Measurements from ENCODE around the gene SGMS1.

The SGMS1 gene

DNA sequence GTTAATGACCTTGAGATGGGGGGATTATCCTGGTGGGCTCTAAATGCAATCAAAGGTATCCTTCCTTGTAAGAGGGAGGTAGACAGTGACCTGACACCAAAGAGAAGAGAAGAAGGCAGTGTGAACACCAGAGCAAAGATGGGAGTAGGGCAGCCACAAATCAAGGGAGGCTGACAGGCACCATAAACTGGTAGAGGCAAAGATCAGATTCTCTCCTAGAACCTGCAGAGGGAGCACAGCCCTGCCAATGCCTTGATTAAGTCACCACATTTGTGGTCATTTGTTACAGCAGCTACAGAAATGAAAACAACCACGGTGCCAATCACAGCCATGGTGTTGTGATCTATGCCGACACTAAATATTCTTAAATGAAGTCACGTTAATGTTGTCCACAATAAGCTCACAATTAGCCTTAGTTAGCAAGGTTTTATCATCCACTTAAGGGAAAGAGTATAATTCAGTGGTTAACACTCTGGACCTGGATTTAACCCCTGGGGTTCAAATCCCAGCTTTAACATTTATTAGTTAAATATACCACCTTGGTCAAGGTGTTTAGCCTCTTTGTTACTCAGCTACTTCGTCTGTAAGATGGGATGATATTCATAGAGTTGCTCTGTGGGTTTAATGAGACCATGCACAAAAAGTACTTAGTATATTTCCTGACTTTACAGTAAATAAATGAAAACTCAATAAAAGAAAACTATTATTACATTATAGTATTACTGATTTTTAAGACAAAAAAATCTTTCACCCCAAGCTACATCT lies 70.8 kb downstream of the SGMS1 start:
- peaks cover 1 to 2% of the 10 kb centered on the region in 2 donors for H3K4me1 ChIP-seq (ENCODE audit: control insufficient read depth in 2 of 2, insufficient read depth in 1 of 2, low read depth in 1 of 2, low read length in 2 of 2)
- H3K23ac ChIP-seq (ENCODE audit: low read depth, low read length, poor library complexity): no peak overlapping the region
- no peaks in the 10 kb centered on the region for H3K79me1 ChIP-seq (ENCODE audit: low read depth, low read length)
- H3K4me3 ChIP-seq (ENCODE audit: low read length in 2 of 2): no peak overlapping the region
- H4K8ac ChIP-seq (ENCODE audit: low read depth, low read length): no peak overlapping the region
- no peak overlapping the region for H2BK15ac ChIP-seq (ENCODE audit: low read length)
- H3K9ac ChIP-seq (ENCODE audit: low read depth, low read length, poor library complexity): no peak overlapping the region
- no peak overlapping the region for H2BK12ac ChIP-seq (ENCODE audit: low read length)
- H3K27me3 ChIP-seq (ENCODE audit: control insufficient read depth in 3 of 3, insufficient read depth in 3 of 3, low read depth in 1 of 3, low read length in 3 of 3): no peaks in the 10 kb centered on the region
- no peak overlapping the region for H3K18ac ChIP-seq (ENCODE audit: low read length)
- no peak overlapping the region for H3K4me2 ChIP-seq (ENCODE audit: insufficient read depth, low read length, poor library complexity, severe bottlenecking)
- H4K91ac ChIP-seq (ENCODE audit: low read depth, low read length, poor library complexity): no peak overlapping the region
- H3K14ac ChIP-seq (ENCODE audit: low read length): no peak overlapping the region
- no peaks in the 10 kb centered on the region for H3K36me3 ChIP-seq (replicated peaks in 1 of 2; ENCODE audit: control insufficient read depth in 2 of 2, insufficient read depth in 2 of 2, low read length in 2 of 2)
- DNase-seq (ENCODE audit: low spot score): no peak
- no CpG with 5 or more reads among the region's 4 CpGs for WGBS, 2 donors (ENCODE audit: extremely low coverage in 2 of 2, insufficient read length in 2 of 2, insufficient replicate concordance in 1 of 2)
- H2AFZ ChIP-seq (ENCODE audit: low read length): no peak overlapping the region
- H2BK120ac ChIP-seq (ENCODE audit: low read depth, low read length): no peak overlapping the region
- no peak overlapping the region for H2BK5ac ChIP-seq (ENCODE audit: low read length)
- no peak overlapping the region for H3K4ac ChIP-seq (ENCODE audit: low read length)
- no peak overlapping the region for H3K27ac ChIP-seq (replicated peaks; ENCODE audit: low read length)
- no peak overlapping the region for H2AK5ac ChIP-seq (ENCODE audit: low read depth, low read length)
- H3K9me3 ChIP-seq (replicated peaks in 1 of 2; ENCODE audit: control insufficient read depth in 2 of 2, insufficient read depth in 1 of 2, low read depth in 1 of 2, low read length in 2 of 2): peaks cover 0 to under 1% of the 10 kb centered on the region in 2 donors

DNA sequence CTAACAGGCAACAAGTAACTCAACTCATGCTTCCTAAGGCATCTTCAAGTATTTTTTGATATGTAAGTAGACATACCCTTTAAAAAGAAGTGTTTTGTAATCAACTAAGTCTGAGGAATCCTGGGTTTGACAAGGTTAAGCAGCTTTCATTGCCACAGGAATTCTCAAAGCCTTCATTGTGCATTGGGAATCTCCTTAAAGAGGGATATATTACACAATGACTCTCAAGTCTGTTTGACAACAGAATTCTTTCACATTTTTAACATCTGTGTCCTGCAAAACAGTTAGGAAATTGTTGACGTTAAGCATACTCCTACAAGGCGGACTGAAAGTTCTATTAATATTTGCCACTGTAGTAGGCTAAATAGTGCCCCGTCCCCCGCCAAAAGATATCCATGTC lies 71.4 kb downstream of the SGMS1 start:
- Histone ChIP-seq H3K4me2 (ENCODE audit: insufficient read depth, low read length, poor library complexity, severe bottlenecking) (no peak overlapping the region), H3K4me3 (ENCODE audit: low read length in 2 of 2) (no peak overlapping the region), H3K14ac (ENCODE audit: low read length) (no peak overlapping the region), H3K9me3 (replicated peaks in 1 of 2; ENCODE audit: control insufficient read depth in 2 of 2, insufficient read depth in 1 of 2, low read depth in 1 of 2, low read length in 2 of 2) (peaks cover 0 to 2% of the 10 kb centered on the region in 2 donors), H2AK5ac (ENCODE audit: low read depth, low read length) (no peak overlapping the region), H3K79me1 (ENCODE audit: low read depth, low read length) (no peaks in the 10 kb centered on the region), H3K4me1 (ENCODE audit: control insufficient read depth in 2 of 2, insufficient read depth in 1 of 2, low read depth in 1 of 2, low read length in 2 of 2) (peaks cover 1 to 2% of the 10 kb centered on the region in 2 donors), H2BK12ac (ENCODE audit: low read length) (no peak overlapping the region), H3K23ac (ENCODE audit: low read depth, low read length, poor library complexity) (no peak overlapping the region), H3K27ac (replicated peaks; ENCODE audit: low read length) (no peak overlapping the region), H4K8ac (ENCODE audit: low read depth, low read length) (no peak overlapping the region), H3K27me3 (ENCODE audit: control insufficient read depth in 3 of 3, insufficient read depth in 3 of 3, low read depth in 1 of 3, low read length in 3 of 3) (no peaks in the 10 kb centered on the region), H2BK120ac (ENCODE audit: low read depth, low read length) (no peak overlapping the region), H3K36me3 (replicated peaks in 1 of 2; ENCODE audit: control insufficient read depth in 2 of 2, insufficient read depth in 2 of 2, low read length in 2 of 2) (no peaks in the 10 kb centered on the region), H2BK5ac (ENCODE audit: low read length) (no peak overlapping the region), H3K18ac (ENCODE audit: low read length) (no peak overlapping the region), H3K9ac (ENCODE audit: low read depth, low read length, poor library complexity) (no peak overlapping the region), H2BK15ac (ENCODE audit: low read length) (no peak overlapping the region), H4K91ac (ENCODE audit: low read depth, low read length, poor library complexity) (no peak overlapping the region), H3K4ac (ENCODE audit: low read length) (no peak overlapping the region), H2AFZ (ENCODE audit: low read length) (no peak overlapping the region)
- no peak for DNase-seq (ENCODE audit: low spot score)
- no CpG with 5 or more reads among the region's 4 CpGs for WGBS, 2 donors (ENCODE audit: extremely low coverage in 2 of 2, insufficient read length in 2 of 2, insufficient replicate concordance in 1 of 2)

DNA sequence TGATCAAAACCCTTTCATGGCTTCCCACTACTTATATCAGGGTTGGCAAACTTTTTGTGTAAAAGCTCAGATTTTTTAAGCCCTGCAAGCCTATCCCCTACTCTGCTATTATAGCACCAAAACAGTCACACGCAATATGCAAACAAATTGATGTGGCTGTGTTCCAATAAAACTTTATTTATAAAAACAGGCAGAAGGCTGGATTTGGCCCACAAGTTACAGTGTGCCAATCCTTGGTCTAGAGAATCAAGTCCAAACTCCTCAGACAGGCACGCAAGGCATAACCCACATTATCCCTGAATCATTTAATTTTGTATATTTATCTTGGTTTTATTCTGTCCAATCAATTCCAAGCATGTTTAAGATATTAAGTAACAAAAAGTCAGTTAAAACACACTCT lies 71.9 kb downstream of the SGMS1 start:
- no peak overlapping the region for H3K4me2 ChIP-seq (ENCODE audit: insufficient read depth, low read length, poor library complexity, severe bottlenecking)
- H3K18ac ChIP-seq (ENCODE audit: low read length): no peak overlapping the region
- no peaks in the 10 kb centered on the region for H3K79me1 ChIP-seq (ENCODE audit: low read depth, low read length)
- H2BK5ac ChIP-seq (ENCODE audit: low read length): no peak overlapping the region
- no peak overlapping the region for H2BK120ac ChIP-seq (ENCODE audit: low read depth, low read length)
- no peak overlapping the region for H2AFZ ChIP-seq (ENCODE audit: low read length)
- no peak overlapping the region for H2BK12ac ChIP-seq (ENCODE audit: low read length)
- no peak overlapping the region for H3K23ac ChIP-seq (ENCODE audit: low read depth, low read length, poor library complexity)
- no peak overlapping the region for H3K4ac ChIP-seq (ENCODE audit: low read length)
- no peak overlapping the region for H2AK5ac ChIP-seq (ENCODE audit: low read depth, low read length)
- H3K27ac ChIP-seq (replicated peaks; ENCODE audit: low read length): no peak overlapping the region
- peaks cover 0 to 2% of the 10 kb centered on the region in 2 donors for H3K9me3 ChIP-seq (replicated peaks in 1 of 2; ENCODE audit: control insufficient read depth in 2 of 2, insufficient read depth in 1 of 2, low read depth in 1 of 2, low read length in 2 of 2)
- peaks cover 1 to 2% of the 10 kb centered on the region in 2 donors for H3K4me1 ChIP-seq (ENCODE audit: control insufficient read depth in 2 of 2, insufficient read depth in 1 of 2, low read depth in 1 of 2, low read length in 2 of 2)
- H3K14ac ChIP-seq (ENCODE audit: low read length): no peak overlapping the region
- H3K4me3 ChIP-seq (ENCODE audit: low read length in 2 of 2): no peak overlapping the region
- no peaks in the 10 kb centered on the region for H3K27me3 ChIP-seq (ENCODE audit: control insufficient read depth in 3 of 3, insufficient read depth in 3 of 3, low read depth in 1 of 3, low read length in 3 of 3)
- no CpG with 5 or more reads among the region's 2 CpGs for WGBS, 2 donors (ENCODE audit: extremely low coverage in 2 of 2, insufficient read length in 2 of 2, insufficient replicate concordance in 1 of 2)
- no peak overlapping the region for H4K91ac ChIP-seq (ENCODE audit: low read depth, low read length, poor library complexity)
- DNase-seq (ENCODE audit: low spot score): no peak
- H2BK15ac ChIP-seq (ENCODE audit: low read length): no peak overlapping the region
- no peaks in the 10 kb centered on the region for H3K36me3 ChIP-seq (replicated peaks in 1 of 2; ENCODE audit: control insufficient read depth in 2 of 2, insufficient read depth in 2 of 2, low read length in 2 of 2)
- no peak overlapping the region for H3K9ac ChIP-seq (ENCODE audit: low read depth, low read length, poor library complexity)
- no peak overlapping the region for H4K8ac ChIP-seq (ENCODE audit: low read depth, low read length)

DNA sequence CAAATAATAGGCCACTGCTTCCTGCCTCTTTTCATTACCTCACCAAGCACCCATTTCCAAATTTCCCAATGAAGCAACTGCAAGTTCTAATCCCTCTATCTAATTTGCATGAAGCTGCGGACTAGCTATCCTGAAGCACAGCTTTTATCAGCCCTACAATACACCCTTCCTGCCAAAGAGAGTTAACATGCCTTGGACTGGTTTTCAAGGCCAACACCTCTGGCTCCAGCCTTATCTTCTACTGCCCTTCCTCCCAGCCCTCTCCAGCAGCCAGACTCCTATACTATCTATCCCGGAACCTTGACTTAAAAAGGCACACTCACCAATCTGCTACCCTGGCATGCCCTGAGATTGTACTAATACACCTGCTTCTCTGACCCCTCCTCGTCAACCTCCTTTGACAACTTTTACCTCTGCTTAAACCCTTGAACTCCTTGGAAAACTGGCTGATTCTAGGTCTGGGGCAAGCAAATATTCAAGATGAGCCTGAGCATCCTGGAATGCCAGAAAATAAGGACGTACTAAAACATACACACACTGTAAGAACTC lies 73.4 kb downstream of the SGMS1 start:
- Histone ChIP-seq H3K9me3 (replicated peaks in 1 of 2; ENCODE audit: control insufficient read depth in 2 of 2, insufficient read depth in 1 of 2, low read depth in 1 of 2, low read length in 2 of 2) (peaks cover 0 to 2% of the 10 kb centered on the region in 2 donors), H3K18ac (ENCODE audit: low read length) (no peak overlapping the region), H3K4ac (ENCODE audit: low read length) (no peak overlapping the region), H3K36me3 (replicated peaks in 1 of 2; ENCODE audit: control insufficient read depth in 2 of 2, insufficient read depth in 2 of 2, low read length in 2 of 2) (no peaks in the 10 kb centered on the region), H3K23ac (ENCODE audit: low read depth, low read length, poor library complexity) (no peak overlapping the region), H3K4me3 (ENCODE audit: low read length in 2 of 2) (no peak overlapping the region), H4K91ac (ENCODE audit: low read depth, low read length, poor library complexity) (no peak overlapping the region), H3K14ac (ENCODE audit: low read length) (no peak overlapping the region), H4K8ac (ENCODE audit: low read depth, low read length) (no peak overlapping the region), H2BK120ac (ENCODE audit: low read depth, low read length) (no peak overlapping the region), H3K4me1 (ENCODE audit: control insufficient read depth in 2 of 2, insufficient read depth in 1 of 2, low read depth in 1 of 2, low read length in 2 of 2) (peaks cover 1 to 2% of the 10 kb centered on the region in 2 donors), H3K79me1 (ENCODE audit: low read depth, low read length) (no peaks in the 10 kb centered on the region), H2BK5ac (ENCODE audit: low read length) (no peak overlapping the region), H2BK12ac (ENCODE audit: low read length) (no peak overlapping the region), H3K4me2 (ENCODE audit: insufficient read depth, low read length, poor library complexity, severe bottlenecking) (no peak overlapping the region), H2BK15ac (ENCODE audit: low read length) (no peak overlapping the region), H3K27ac (replicated peaks; ENCODE audit: low read length) (no peak overlapping the region), H3K9ac (ENCODE audit: low read depth, low read length, poor library complexity) (no peak overlapping the region), H3K27me3 (ENCODE audit: control insufficient read depth in 3 of 3, insufficient read depth in 3 of 3, low read depth in 1 of 3, low read length in 3 of 3) (no peaks in the 10 kb centered on the region), H2AFZ (ENCODE audit: low read length) (no peak overlapping the region), H2AK5ac (ENCODE audit: low read depth, low read length) (no peak overlapping the region)
- DNase-seq (ENCODE audit: low spot score): no peak
- no CpG with 5 or more reads among the region's 4 CpGs for WGBS, 2 donors (ENCODE audit: extremely low coverage in 2 of 2, insufficient read length in 2 of 2, insufficient replicate concordance in 1 of 2)
